HG02884 (cell line): ENCODE results near the gene PRDM16.

ENCODE experiments used
- ATAC-seq: cut with Tn5 transposase; IDR thresholded peaks from one replicate; pipeline ENCODE4 v1.9.1; 2021; ENCODE audit warnings: mild to moderate bottlenecking, moderate library complexity; ENCODE audit not compliant: unreplicated experiment

Gene PRDM16

DNA sequence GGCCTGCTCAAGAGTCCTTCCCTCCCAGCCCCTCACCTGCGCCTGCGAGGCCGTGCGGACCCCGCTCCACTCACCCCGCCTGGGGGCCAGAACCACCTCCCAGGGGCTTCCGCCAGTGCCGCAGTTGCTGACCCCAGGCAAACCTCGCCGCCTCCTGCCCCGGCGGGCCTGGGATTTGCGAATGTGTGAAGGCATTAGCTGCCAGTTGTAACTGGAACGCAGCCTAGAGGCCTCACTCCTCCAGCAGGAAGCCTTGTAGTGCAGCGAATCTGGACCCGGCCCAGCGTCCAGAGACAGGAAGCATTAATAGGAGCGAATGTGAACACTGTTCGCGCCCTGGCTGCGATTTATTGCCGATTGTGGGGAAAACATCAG is 244.6 kb downstream of the PRDM16 start:
- ATAC-seq = no peak

DNA sequence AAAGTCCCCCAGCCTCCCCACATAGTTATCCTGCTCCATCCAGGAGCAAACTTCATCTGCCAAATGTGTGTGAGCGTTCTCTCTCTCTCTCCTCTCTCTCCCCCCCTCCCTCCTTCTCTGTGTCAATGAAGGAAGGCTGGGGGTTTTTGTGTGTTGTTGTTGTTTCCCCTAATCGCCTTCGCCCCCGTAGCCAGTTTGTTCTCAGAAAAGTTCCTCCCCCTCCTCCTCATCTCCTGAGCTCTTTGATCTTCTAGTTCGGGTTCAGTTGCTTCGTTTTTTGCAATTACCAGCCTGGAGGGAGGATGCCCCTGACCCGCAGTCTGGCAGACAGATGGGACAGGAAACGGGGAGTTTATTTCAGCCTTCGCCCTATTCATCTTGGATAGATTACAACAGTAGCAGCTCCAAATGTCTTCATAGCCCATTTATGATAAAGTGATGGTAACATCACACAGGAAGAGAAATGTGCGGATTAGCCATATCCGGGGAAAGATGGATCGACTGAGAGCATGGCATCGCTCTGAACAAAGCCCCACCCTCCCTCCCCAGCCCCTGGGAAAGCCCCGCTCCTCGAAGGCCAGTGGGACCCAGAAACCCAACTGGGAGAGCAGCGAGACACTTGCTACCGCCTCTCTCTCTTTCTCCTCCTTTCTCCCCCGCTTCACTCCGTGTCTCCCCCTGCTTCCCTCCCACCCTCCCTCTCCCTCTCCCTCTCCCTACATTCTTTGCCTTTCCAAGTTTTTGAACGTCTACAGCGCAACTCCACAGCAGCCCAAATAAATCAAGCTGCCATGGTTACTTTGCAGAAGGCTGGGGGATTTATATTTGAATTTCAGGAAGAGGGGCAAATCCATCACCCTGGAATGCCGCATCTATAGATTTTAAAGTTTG is 245.7 kb downstream of the PRDM16 start:
- ATAC-seq = no peak

DNA sequence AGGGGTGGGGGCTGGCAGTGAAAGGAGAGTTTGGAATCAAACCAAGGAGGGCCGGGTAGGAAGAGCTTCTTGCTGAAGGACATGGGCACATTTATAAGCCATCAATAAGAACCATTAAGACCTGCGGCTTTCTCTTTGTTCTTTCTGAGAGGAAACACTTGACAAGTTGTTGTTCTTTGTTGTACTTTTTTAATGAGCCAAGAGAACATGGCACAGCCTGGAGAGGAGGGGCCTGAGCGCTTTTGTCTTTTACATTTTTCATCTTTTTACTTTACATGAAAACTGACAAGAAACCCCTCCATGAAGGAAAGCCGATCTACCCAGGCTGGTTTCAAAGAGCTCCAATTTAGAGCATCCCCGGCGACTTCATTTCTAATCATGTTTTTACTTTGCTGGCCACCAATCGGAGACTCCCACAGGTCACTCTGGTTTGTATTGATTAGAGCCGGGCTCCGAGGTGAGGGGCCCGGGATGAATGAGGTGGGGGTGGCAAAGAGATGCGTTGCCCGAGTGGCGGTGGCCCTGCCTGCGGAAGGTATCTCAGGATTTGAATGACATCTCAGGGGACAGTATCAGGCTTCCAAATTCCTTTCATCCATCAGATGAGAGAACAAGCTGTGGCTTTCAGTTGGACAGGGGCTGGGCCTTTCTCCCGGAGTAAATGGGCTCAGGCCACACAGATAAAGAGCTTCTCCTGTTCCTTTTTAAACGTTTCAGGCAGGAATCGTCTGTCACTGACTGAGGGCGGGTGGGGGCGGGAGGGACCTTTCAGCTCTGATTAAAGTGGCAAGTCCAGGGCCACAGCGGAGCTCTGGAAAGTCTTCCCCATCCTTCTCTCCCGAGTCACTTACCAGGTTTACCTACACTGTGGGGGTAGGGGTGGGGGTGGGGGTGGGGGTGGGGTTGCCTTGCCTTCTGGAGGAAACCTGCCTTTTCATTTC is 246.7 kb downstream of the PRDM16 start:
- no peak for ATAC-seq

DNA sequence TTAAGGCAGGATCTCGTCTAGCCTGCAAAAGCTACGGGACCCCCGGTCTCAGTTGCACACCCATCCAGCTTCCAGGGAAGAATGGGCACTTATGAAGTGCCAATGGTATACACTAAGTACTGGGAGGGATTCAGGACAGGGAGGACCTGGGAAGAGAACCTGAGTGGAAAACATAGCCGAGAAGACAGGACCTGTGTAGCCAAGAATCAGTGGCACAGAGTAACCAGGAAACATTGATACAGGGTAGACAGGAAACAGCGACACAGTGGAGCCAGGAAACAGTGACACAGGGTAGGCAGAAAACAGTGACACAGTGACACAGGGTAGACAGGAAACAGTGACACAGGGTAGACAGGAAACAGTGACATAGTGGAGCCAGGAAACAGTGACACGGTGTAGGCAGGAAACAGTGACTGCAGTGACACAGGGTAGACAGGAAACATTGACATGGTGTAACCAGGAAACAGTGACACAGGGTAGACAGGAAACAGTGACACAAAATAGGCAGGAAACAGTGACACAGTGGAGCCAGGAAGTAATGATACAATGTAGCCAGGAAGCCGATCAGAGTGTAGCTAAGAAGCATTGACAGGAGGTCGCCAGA is 247.4 kb downstream of the PRDM16 start:
- ATAC-seq = no peak

DNA sequence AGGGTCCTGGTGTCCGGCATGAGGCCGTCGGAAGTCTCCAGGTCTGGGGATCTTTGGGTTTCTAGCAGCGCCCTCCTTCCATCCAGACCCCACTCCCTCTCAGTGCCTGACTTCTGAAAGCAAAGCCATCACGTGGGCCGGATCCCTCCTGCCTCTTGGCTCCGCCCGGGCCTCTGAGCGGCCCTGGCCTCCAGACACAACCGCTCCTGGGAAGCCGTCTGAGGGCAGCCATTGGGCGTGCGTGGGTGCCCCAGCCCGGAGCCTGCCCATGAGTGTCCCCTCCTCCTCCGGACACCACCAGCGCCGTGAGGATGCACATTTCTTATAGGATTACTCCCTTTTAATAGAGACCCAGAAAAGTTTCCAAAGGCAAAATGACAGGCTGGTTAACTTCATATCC is 248.5 kb downstream of the PRDM16 start:
- no peak for ATAC-seq

DNA sequence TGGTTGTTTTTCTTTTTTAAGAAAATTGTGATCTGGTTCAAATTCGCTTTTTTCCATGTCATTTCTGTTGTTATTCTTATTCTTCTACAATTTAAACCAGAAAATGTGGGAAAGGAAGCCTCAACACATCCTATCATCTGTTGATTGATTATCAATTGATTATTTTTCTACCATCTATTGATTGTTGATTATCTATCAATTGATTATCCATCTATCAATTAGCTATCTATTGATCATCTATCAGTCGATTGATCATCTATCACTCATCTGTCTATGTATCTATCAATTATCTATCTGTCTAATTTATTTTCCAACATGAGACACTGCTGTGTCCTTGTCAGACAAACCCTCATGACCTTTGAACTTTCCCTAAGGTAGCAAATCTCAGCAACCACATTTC is 249.3 kb downstream of the PRDM16 start:
- no peak for ATAC-seq

DNA sequence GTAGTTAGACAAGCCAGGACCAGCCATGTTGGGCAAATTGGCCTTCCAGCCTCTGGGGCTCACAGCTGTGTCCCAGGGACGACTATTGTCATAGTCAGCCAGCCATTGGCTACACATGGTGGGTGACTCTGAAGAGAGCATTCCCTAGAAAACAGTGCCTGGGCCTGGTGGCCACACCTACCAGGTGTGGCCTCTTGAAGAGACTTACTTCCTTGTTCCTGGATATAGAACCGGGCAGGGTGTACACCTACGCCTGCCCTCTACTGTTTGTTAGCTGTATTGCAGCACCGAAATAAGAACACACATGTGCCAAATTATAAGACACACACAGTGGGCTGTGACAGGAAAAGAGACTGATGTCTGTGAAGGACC is 250.9 kb downstream of the PRDM16 start:
- ATAC-seq = no peak

DNA sequence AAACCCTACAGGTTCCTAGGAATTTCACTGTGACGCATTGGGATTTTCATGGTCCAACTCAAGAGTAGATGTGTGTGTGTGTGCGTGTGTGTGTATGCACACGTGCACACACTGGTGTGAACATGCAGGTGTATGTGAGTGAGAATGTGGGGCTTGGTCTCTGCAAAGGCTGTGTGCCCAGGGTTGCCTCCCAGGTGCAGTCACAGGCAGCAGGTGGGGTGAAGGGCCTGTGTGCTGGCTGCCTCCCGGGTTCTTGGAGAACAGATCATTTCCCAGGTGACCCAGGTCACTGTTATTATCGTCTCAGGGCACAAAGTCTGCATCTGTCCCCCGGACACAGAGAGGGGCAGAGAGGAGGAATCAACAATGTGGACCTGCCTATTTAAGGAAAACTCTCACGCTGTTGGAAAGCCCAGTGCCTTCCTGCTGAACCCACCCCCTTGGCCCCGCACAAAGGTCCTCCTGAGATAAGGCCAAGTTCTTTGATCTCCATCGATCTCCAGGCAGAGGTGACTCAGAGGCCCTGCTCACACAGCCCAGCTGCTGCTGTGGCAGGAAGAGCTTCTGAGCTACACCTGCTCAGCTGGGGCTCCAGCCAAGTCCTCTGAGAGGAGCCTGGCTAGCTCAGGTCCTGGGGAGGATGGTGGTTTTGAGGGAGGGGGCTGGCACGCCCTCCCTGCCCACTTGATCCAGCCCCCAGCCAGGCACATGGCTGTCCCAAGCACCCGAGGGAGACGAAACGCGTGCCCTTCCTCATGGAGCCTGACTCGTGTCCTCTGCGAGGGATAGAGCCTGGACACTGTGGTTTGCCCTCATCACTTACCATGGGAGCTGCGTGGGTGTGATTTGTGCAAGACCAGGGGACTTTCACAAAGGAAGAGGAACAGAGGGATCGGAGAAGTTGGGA is 251.5 kb downstream of the PRDM16 start:
- no peak for ATAC-seq

DNA sequence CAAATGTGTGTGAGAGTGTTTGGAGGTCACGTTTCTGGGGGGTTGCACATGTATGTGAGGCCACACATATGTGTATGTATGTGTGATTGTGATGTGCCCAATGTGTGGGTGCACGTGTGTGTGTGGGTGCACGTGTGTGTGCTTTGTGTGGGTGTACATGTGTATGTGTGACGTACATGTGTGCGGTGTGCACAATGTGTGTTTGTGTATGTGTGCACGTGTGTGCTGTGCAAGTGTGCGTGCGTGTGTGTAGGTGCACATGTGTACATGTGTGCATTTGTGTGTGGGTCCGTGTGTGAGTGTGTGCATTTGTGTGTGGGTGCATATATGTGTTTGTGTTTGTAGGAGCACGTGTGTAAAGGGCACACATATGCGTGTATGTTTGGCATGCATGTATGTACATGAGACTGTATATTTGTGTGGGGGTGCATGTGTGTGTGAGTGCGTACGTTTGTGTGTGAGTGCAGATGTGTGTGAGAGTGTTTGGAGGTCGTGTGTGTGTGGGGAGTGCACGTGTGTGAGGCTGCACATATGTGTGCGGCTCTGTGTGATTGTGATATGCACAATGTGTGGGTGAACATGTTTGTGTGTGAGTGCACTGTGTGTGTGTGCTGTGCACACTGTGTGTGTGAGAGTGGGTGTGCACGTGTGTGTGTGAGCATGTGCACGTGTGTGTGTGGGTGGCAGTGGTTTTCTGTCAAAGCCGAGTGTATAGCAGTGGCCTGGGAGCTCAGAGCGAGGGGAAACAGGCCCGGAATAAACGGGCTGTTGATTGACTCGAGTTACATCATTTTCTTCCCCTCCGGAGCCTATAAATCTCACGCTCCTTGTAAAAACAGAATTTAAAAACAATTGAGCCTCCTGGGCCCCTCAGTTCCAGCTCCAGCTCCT is 252.8 kb downstream of the PRDM16 start:
- no peak for ATAC-seq

DNA sequence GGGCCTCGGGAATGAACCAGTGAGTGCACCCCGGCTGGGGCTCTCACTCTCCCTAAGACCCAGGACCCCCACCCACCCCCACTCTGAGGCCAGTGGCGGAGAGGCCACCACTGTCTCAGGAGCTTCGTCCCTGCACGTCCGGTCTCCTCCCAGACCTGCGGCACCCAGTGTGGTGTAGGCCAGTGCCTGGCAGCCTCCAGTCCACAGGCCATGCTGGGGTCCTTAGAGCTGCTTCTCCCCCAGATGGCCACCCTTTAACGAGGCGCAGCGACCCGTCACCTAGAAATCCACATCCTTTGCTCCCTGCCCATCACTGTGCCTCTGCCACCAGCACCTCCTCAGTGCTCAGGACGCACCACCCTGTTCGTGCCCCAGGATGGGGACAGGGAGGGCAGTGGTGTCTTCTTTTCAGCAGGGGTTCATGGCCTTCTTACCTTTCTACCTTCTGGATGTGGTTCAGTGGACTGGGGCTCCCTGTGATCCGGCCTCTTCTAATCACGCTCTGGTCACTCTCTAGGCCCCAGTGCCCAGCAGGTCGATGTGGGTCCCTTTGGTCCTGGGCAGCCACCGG is 253.5 kb downstream of the PRDM16 start:
- no peak for ATAC-seq

DNA sequence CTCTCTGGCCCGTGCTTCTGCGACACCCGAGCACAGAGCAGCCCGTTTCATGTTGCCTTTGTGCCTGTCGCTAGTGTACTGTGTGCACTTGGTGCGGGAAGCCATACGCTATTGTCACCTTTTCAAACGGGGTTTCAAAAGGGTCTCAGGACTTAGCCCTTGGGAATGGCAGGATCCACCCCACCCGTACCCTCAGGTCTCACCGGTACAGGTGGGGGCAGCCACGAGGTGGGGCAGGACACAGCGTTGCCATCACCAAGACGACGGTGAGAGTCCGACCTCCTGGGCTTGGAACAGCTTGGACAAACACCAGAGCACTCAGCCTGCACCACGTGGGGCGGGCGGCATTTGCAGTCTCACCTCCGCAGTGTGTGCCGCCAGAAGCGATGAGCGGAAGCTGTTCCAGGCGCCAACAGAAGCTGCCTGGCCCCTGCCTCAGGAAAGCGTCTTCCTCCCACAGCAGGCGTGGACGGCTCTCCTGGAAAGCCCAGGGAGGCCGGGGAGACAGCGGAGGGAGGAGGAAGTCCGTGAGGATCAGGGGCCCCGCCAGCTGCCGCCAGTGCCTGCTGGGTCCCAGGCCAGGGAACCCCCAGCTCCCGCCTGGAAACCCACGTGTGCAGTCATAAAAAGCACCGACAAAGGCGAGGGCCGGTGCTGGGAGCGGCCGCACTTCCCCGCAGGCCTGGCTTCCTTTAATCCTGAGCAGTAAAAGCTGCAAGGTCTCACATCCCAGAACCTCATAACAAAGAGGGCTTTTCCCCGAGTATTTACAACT is 254.2 kb downstream of the PRDM16 start:
- ATAC-seq = no peak

DNA sequence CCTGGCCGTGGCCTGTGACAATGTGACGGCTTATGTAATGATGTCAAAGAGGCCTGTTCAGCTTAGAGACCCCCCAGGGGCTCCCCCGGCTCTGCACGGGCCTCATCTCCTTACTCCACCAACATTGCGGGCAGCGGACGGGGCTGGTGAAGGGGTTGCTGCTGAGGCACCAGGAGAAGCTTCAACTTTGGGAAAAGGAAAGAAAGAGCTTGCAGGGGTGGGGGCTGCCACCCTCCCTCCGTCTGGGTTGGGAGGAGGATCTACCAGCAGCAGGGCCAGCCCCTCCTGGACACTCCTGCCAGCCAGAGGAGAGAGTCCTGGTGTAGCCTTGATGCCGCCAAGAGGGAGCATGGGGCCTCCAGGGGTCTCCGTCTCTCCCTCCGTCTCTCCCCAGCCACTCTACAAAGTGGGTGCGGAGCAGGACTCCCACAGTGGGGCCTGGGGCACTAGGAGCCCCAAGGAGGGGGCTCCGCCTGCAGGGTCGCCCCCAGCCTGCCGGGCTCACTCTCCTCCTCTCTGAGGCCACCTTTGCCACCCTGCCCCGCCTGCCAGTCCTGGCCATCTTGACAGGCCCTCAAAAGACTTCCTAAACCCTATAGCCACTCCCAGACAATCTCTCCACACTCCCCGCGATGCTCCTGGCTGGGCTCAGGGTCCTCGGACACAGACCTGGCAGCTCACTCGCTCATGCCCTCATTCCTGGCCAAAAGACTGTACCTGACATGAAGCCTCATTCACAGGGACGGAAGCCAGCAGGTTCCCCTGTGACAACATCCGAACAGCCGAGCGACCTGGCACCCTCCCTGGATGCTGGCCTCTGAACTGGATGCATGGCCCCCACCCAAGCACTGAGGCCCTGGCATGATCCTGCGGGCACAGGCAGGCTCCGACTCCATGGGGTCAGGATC is 255.0 kb downstream of the PRDM16 start:
- ATAC-seq = no peak

DNA sequence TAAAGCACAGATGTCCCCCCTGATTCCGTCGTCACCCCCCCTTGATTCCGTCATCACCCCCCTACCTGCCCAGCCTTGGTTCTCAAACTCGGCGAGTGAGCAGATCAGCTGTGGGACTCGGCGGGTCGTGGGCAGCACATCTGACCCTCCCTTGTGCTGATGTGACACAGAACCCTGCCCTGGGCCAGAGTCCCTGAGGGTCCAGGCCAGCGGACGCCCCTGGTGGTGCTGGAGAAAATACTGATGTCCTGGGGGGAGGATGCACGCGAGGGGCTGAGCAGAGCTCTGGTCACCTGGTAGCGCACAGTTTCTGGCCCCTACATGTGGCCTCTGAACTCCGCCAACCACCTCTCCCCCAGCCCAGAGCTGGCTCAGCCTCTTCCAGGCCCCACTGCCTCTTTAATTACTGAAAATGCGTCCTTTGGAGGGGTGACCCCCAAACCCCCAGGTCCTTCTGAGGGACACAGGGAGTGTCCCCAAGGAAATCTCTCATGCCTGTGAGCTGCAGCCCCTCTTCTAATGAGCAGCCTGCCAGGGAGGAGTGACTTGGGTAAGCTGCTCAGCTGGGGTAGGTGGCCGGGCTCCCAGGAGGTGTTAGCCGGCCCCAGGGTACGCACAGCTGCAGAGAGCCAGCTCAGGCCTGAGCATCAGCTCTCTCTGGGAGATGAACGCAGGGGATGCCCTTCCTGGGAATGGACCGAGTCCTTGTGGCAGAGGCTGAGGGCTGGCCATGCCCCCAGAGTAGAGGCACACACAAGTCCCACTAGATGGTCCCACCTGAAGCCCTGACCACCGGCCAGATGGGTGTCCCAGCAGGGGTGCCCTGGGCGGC is 255.9 kb downstream of the PRDM16 start:
- ATAC-seq = no peak

DNA sequence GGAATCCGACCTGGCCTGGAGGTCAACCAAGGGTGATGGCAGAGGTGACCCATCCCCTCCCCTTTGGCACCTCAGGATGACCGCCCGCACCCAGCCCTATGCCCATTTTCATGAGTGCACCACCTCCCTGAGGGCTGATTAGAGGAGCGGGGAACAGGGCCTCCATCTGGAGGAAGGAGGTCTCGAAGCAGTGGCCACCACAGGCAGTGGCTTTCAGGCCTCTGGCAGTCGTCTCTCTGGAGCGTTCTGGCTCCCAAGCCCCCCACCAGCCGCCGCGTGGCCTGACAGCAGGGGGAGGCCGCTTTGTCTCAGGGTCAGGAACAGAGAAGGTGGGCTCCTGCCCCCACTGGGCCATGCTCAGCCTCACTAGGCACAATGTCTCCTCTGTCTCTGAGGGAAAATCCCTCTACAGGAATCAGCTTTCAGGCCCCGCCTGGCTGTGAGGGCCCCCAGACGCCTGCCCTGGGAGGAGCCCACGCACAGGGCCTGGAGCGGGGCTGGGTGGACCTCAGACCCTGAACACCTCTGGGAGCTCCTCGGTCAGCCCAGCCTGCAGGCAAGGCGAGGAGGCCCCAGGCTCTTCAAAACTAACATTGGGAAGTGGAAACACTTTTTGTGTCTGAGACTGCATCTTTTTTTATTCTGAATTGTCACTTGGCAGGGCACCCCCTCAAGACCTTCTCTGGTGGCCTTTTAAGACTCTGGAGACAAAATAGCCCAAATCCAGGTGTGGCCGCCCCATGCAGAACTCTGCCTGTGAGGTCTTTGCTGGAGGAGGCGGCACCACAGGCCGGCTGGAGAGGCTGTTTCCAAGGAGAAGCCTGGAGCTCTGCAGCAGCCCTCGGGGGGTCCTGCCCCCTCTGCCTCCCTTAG is 257.7 kb downstream of the PRDM16 start:
- ATAC-seq = no peak

DNA sequence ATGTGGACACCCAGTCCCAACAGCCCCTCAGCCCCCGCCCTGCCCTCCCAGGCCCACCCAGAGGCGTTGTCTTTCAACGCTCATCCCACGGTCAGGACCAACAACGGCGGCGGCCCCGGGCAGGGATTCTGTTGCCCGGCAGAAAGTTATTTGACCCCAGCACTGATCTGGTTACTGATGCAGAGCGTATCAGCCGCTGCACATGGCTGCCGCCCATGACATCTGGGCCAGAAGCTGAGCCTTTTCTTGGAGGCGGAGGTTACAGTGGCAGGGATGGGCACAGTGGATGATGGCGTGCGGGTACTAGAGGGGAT is 258.3 kb downstream of the PRDM16 start:
- ATAC-seq = no peak
